ENCODE results near the gene ZNRF2.

The ZNRF2 gene

DNA sequence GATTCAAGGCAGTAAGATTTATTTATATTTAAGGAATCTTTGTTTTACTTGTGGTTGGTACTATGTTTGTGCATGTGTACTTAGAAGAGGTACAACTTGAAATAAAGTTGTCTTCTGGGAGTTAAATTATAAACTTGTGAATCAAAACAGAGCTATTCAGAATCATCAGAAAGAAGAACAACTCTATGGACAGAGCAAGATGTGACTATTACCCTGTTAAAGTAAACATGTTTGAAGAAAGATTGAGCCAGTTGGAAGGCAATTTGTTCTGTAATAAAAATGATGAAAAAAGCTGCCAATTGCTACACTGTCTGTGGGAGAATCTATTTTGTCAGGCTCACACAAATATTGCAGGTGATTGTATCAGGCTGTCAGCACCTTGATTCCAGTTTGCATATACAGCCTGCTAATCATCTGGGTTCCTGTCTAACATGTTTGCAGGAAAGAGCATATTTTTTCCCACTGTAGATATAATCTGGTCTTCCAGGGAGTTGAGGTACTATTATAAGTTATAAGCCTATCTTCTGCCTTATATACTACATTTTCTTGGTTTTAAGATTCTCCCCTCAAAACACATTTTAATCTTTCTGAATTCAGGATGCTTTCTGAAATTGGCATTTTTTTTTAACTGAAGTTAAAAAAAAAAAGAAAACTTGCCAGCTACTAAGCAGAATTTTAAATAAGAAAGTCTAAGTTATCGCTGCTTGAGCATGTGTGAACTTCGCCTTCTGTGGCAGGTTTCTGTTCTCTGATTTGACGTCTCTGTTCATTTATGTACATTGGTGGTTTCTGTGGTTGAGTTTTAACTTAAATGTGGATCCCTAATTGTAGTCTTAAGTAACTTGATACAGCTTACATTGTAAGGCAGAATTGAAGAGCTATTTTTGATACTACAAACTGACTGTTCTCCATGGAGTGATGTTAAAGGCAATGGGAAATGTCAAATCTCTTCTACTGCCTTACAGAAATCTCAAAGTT, 46.0 kb downstream of the ZNRF2 start:
- TF ChIP-seq CTCF (IDR thresholded peaks at IDR 0.05; ENCODE audit: extremely low read depth, missing control alignments), result no peak
- DNase-seq (ENCODE audit: low spot score), result peak; percentile 36

DNA sequence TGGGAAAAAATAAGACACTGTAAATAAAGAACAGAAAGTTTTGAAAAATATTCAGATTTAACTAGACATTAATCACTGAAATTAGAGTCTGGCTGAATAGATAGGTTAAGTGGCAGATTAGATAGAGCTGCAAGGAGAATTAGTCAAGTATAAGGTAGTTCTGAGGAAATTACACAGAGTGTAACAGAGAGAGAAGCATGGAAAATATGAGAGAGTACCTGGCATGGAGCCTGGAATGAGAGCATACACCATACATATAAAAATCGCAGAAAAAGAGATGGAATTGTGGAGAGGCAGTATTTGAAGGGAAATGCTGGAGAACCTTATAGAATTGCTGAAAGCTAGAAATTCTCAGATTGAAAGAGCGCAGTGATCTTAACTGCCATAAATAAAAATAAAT, 46.9 kb downstream of the ZNRF2 start:
- no peak for DNase-seq (ENCODE audit: low spot score)
- TF ChIP-seq CTCF (IDR thresholded peaks at IDR 0.05; ENCODE audit: extremely low read depth, missing control alignments), result no peak

- no peak for TF ChIP-seq CTCF (IDR thresholded peaks at IDR 0.05; ENCODE audit: extremely low read depth, missing control alignments)
- DNase-seq (ENCODE audit: low spot score), result no peak
Measured at GRCh38 chr7:30332549-30332948, 48.2 kb downstream of the ZNRF2 start.

DNA sequence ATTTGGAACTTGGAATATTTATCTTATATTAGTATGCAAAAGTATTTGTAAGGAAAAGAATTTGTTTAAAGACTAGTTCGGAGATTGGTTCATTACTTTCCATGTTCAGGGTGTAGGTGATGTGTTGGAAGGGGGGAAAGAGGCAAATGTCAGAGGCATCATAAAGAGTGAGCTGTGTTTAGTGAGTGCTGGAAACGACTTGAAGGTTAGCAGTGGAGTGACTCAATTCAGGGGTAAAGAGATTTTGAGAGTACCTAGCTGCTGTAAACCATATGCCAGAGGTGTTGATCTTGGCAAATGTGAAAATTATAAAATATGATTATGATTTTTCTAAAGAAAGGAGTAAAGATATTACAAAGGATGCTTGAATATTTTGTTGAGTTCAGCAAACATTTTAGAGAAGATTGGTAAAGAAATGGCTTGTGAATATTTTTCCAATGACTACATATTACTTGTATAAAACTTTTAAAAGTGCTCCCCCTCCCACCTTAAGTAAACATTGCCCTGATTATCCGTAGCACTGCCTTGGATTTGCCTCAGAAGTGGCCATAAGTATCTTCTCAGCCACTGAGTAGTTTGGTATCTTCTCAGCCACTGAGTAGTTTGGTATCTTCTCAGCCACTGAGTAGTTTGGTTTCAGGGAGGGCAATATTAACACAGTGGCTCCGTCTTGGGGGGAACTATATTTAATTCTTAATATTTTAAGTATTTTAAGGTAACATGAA, 51.5 kb downstream of the ZNRF2 start:
- DNase-seq (ENCODE audit: low spot score), result no peak
- TF ChIP-seq CTCF (IDR thresholded peaks at IDR 0.05; ENCODE audit: extremely low read depth, missing control alignments), result no peak

- no peak for DNase-seq (ENCODE audit: low spot score)
- TF ChIP-seq CTCF (IDR thresholded peaks at IDR 0.05; ENCODE audit: extremely low read depth, missing control alignments), result no peak
Measured at GRCh38 chr7:30344513-30344912, 60.1 kb downstream of the ZNRF2 start.

- DNase-seq (ENCODE audit: low spot score), result no peak
- TF ChIP-seq CTCF (IDR thresholded peaks at IDR 0.05; ENCODE audit: extremely low read depth, missing control alignments), result no peak
Measured at GRCh38 chr7:30347226-30348082, 63.1 kb downstream of the ZNRF2 start.
